Naive B cell (primary cell): ENCODE results near the gene TMEM52B. TPM values are rescaled to one million over a fixed set of nuclear protein-coding genes. Genes with fewer than 3 reads are reported as not detected.
"Not testable (repeated sequence)": the region's sequence is repeated elsewhere in the genome, so short reads cannot be mapped to it uniquely, and the experiment has no call there.

Experiments used
- ATAC-seq, 2 donors: fragments of 150-1000 bp; cut with Tn5 transposase; 2 replicates each; pipeline ENCODE4 v1.10.0; 2021; ENCODE audit warnings: low read depth in 2 of 2, mild to moderate bottlenecking in 2 of 2, moderate library complexity in 2 of 2
- DNase-seq: peaks from one replicate; pipeline ENCODE4 v3.0.0; 2022
- H3K27ac Mint-ChIP-seq, 6 donors: one replicate each; pipeline ENCODE4 v1.8.0; 2020 to 2022; ENCODE audit warnings: mild to moderate bottlenecking in 6 of 6, mixed read lengths in 6 of 6, moderate library complexity in 5 of 6, inconsistent platforms in 2 of 6
- H3K27me3 Mint-ChIP-seq, 3 donors: one replicate each; pipeline ENCODE4 v1.8.0; 2021 to 2022; ENCODE audit warnings: mixed read lengths in 3 of 3, mild to moderate bottlenecking in 1 of 3
- H3K36me3 Mint-ChIP-seq, 2 donors: one replicate each; pipeline ENCODE4 v1.8.0; 2020 to 2022; ENCODE audit warnings: mixed read lengths in 2 of 2, inconsistent platforms in 1 of 2, mild to moderate bottlenecking in 1 of 2
- H3K4me1 Mint-ChIP-seq, 3 donors: one replicate each; pipeline ENCODE4 v1.8.0; 2020 to 2022; ENCODE audit warnings: mixed read lengths in 3 of 3, inconsistent platforms in 1 of 3, mild to moderate bottlenecking in 1 of 3, moderate library complexity in 1 of 3
- H3K4me3 Mint-ChIP-seq, 8 donors: one replicate each; pipeline ENCODE4 v1.8.0; 2020 to 2022; ENCODE audit warnings: mild to moderate bottlenecking in 8 of 8, mixed read lengths in 8 of 8, moderate library complexity in 8 of 8, inconsistent platforms in 2 of 8
- H3K9me3 Mint-ChIP-seq, 7 donors: one replicate each; pipeline ENCODE4 v1.8.0; 2020 to 2022; ENCODE audit warnings: mixed read lengths in 7 of 7, mild to moderate bottlenecking in 5 of 7, inconsistent platforms in 2 of 7, moderate library complexity in 1 of 7
- polyA plus RNA-seq, 6 donors: library from polyadenylated mRNA; unstranded; fragments of 300-500 nt; fragmentation: Illumina TruSeq; gene quantifications; one replicate each; pipeline ENCODE4 v1.2.3, GENCODE V29; 2021; ENCODE audit warnings: low read depth in 6 of 6

TMEM52B gene
- polyA plus RNA-seq, 6 donors from 2014 or later, result not detected

DNA sequence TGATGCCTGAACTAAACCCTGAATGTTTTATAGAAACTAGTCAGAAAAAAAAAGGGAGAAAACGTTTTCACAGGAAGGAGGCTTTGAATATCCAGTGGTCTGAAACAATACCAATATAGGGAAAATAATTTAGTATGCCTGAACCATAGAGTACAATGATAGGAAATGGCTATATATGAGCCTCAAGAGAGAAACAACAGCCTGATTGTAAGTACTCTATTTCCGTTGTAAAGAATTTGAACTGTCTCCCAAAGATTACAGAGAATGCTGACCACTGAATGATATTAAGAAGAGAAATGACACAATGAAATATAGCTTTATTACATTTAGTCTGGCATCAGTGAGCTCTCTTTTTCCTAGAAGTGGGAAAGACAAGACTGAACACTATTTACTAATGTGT, 28.3 kb downstream of the TMEM52B start:
- Mint-ChIP-seq H3K4me3 (no peak overlapping the region), H3K27ac (no peak overlapping the region), H3K4me1 (peaks cover 5 to 13% (median 12%) of the 10 kb centered on the region in 3 donors), H3K27me3 (peaks cover 9 to 12% (median 10%) of the 10 kb centered on the region in 3 donors), H3K36me3 (no peaks in the 10 kb centered on the region), H3K9me3 (peaks cover 0 to 2% (median 0%) of the 10 kb centered on the region in 7 donors)
- DNase-seq (no peak), ATAC-seq (no peak)

DNA sequence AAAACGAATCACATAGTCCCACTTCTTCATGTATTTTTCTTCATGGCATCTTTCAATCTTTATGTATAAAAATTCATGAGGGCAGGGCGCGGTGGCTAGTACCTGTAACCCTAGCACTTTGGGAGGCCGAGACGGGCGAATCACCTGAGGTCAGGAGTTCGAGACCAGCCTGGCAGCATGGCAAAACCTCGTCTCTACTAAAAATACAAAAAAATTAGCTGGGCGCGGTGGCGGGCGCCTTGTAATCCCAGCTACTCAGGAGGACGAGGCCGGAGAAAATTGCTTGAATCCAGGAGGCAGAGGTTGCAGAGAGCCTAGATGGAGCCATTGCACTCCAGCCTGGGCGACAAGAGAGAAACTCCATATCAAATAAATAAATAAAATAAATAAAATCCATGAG, 31.4 kb downstream of the TMEM52B start:
- peaks cover 13 to 21% (median 13%) of the 10 kb centered on the region in 3 donors for H3K4me1 Mint-ChIP-seq
- ATAC-seq, result no peak
- no peak overlapping the region for H3K27ac Mint-ChIP-seq
- peaks cover 0 to 2% (median 0%) of the 10 kb centered on the region in 7 donors for H3K9me3 Mint-ChIP-seq
- no peak overlapping the region for H3K4me3 Mint-ChIP-seq
- no peak for DNase-seq
- H3K36me3 Mint-ChIP-seq, result no peaks in the 10 kb centered on the region
- peaks cover 8 to 26% (median 25%) of the 10 kb centered on the region in 3 donors for H3K27me3 Mint-ChIP-seq

DNA sequence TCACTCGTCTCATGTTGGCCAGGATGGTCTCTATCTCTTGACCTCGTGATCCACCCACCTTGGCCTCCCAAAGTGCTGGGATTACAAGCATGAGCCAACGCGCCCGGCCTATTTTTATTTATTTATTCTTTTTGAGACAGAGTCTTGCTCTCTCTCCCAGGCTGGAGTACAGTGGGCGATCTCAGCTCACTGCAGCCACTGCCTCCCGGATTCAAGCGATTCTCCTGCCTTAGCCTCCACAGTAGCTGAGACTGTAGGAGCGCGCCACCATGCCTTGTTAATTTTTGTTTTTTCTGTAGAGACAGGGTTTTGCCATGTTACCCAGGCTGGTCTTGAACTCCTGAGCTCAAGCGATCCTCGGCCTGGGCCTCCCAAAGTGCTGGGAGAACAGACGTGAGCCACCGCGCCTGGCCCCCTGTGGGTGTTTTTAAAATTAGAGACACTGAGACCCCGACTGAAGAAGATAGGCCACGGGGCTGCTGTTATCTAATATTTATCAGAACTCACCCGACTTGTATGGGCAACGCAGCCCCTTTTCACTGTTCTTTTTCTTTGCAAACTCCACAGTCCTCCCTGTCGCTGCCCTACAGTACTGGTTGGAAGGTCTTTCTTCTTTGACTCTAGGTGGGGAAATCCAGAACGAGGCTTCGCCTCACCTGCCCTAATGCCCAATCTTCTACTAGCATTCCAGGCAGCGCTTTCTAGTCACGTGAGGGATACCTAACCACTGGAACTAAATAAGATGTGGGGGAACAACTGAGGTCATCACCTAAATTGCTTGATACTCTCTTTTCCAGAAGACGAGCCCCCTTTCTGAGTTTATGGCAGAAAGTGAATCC, 32.5 kb downstream of the TMEM52B start:
- no peak for ATAC-seq
- no peaks in the 10 kb centered on the region for H3K36me3 Mint-ChIP-seq
- H3K4me3 Mint-ChIP-seq, result peak overlapping the region in 6 of 8 donors; percentile 13 to 96 (median 40)

DNA sequence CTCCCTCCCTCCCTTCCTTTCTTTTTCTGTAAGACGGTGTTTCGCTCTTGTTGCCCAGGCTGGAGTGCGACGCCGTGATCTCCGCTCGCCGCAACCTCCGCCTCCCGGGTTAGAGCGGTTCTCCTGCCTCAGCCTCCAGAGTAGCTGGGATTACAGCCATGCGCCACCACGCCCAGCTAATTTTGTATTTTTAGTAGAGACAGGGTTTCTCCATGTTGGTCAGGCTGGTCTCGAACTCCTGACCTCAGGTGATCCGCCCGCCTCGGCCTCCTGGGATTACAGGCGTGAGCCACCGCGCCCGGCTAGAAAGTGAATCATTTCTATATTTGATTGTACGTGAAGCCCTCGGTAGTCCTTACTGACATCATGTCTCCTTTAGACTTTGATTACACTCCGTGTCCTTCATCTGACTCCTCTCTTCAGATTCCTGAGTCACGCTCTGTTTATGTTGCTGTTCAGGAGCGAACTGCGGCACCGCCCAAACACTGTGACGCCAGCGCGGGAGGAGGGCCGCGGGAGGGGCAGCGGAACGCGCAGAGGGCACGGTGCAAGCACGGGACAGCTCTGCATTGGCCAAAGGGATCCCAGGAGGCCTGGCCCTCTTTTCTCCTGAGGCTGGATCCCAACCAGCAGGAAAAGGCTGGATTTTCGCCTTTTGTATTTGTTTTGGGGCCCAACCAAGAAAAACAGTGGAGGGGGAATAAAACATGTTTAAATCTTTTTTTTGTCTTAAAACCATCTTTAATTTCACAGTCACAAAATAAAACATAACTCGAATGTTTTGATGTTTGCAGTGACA, 33.3 kb downstream of the TMEM52B start:
- H3K36me3 Mint-ChIP-seq, result no peaks in the 10 kb centered on the region
- peaks cover 15 to 27% (median 25%) of the 10 kb centered on the region in 3 donors for H3K27me3 Mint-ChIP-seq
- H3K4me1 Mint-ChIP-seq, result peaks cover 13 to 21% (median 13%) of the 10 kb centered on the region in 3 donors
- peaks cover 0 to 2% (median 0%) of the 10 kb centered on the region in 7 donors for H3K9me3 Mint-ChIP-seq
- peak overlapping the region; percentile 79 to 94 (median 91) for H3K27ac Mint-ChIP-seq
- peak; percentile 45 for DNase-seq
- peak; percentile 42 to 46 for ATAC-seq
- H3K4me3 Mint-ChIP-seq, result peak overlapping the region; percentile 91 to 96 (median 94)

More for the DNA sequence above, 32.5 kb downstream of the TMEM52B start:
- H3K4me1 Mint-ChIP-seq, result peaks cover 13 to 21% (median 13%) of the 10 kb centered on the region in 3 donors
- H3K27me3 Mint-ChIP-seq, result peaks cover 15 to 27% (median 25%) of the 10 kb centered on the region in 3 donors
- H3K27ac Mint-ChIP-seq, result peak overlapping the region in 2 of 6 donors; percentile 19 to 93
- peaks cover 0 to 2% (median 0%) of the 10 kb centered on the region in 7 donors for H3K9me3 Mint-ChIP-seq
- DNase-seq, result no peak

DNA sequence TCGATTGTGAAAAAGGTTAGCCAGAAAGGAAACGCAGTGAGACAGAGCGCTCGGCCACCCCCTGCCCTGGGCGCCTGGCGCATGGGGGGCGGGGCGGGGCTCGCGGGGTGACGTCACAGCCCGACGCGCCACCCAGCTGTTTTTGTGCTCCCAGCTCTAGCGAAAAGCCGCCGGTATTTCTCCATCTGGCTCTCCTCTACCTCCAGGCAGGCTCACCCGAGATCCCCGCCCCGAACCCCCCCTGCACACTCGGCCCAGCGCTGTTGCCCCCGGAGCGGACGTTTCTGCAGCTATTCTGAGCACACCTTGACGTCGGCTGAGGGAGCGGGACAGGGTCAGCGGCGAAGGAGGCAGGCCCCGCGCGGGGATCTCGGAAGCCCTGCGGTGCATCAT, 33.9 kb downstream of the TMEM52B start, which contains the start of gene GABARAPL1:
Gene GABARAPL1, plus strand, starts transcription at position 139 of the 393 bp plus-strand sequence. Its CDS starts 253 bp downstream, at position 392.
- H3K27me3 Mint-ChIP-seq, result peaks cover 15 to 27% (median 25%) of the 10 kb centered on the region in 3 donors
- H3K4me3 Mint-ChIP-seq, result peak within 1 kb of the TSS; percentile 91 to 96 (median 94)
- H3K36me3 Mint-ChIP-seq, result no peaks in the 10 kb centered on the region
- peak within 1 kb of the TSS; percentile 89 to 95 (median 94) for H3K27ac Mint-ChIP-seq
- peak; percentile 77 for DNase-seq
- peaks cover 0 to 2% (median 0%) of the 10 kb centered on the region in 7 donors for H3K9me3 Mint-ChIP-seq
- peaks cover 13 to 21% (median 13%) of the 10 kb centered on the region in 3 donors for H3K4me1 Mint-ChIP-seq
- ATAC-seq, result peak; percentile 83

DNA sequence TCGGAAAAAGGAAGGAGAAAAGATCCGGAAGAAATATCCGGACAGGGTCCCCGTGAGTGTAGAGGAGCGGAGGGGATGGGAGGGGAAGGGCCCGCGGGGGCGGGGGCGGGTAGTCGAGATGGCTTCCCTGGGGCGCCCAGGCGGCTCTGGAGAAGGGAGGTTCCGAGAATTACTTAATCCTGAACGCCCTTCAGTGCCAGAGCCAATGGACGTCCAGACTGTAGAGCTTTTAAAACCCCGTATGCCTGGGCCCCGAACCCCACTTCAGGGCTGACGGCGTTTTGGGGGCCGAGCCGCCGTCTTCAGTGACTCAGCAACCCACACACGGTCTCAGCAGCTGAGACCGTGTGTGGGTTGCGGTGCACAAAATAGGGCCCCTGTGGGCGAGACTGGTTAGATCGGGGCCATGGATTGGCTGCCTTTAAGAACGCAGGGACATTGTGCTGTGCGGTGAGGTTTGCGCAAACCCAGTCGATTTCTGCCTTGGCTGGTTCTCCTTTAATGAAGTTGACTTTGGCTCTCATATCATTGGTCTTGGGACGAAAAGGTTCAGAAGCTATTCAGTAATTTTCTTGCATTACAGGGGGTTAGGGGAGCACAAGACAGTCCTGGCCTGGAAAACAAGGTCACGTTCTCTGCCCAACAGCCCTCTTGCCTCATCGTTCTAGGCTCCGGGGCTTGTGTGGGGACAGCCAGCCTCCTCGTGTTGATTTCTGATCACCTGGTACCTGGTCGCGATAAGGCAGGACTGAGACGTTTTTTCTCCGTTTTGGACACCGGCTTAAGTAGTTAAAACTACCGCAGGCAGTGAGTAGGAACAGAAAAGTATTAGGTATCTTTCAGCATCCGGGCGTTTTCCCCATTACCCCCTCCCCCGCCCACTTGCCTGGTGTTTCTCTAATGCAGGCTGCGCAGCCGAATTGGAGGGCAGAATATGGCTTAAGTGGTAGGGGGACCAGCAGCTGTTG, 34.6 kb downstream of the TMEM52B start:
- peak; percentile 62 to 67 for ATAC-seq
- peaks cover 13 to 21% (median 13%) of the 10 kb centered on the region in 3 donors for H3K4me1 Mint-ChIP-seq
- no peaks in the 10 kb centered on the region for H3K36me3 Mint-ChIP-seq

DNA sequence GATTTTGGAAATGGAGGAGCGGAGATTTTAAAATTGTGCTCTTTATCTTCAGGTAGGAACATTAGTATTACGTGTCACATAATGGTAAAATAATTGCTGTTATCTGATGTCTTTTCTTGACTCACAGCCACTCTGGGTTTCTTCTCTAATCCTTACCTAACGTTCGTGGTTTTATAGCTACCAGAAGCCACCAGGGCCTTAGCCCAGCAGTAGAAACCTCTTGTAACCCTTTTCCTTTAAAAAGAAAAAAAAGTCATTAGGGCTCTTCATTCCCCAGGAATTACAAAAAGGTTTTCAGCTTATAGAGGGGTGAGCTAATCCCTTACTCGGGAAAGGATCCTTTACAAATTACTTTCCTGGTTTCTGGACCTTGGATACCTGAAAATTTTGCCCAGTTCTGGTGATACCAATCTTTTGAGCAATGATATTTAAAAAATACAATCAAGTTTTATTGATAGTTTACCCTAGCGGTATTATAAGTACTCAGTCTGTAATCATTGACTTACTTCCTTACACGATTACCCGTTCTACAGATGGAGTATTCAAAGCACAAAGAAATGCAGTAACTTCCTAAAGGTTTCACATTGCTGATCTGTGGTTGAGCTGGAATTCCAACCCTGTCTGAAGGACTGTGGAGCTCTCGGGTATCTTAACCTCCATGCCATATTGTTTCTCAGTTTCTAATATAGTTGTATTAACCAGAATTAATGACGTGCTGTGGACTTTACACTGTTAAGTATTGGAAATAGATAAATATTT, 35.5 kb downstream of the TMEM52B start:
- ATAC-seq, result no peak
- DNase-seq, result no peak
- Mint-ChIP-seq H3K4me3 (peak overlapping the region; percentile 91 to 96 (median 94)), H3K4me1 (peaks cover 13 to 21% (median 13%) of the 10 kb centered on the region in 3 donors), H3K27me3 (peaks cover 15 to 25% (median 22%) of the 10 kb centered on the region in 3 donors), H3K9me3 (peaks cover 0 to 2% (median 0%) of the 10 kb centered on the region in 7 donors), H3K27ac (peak overlapping the region in 1 of 6 donors; percentile 57), H3K36me3 (no peaks in the 10 kb centered on the region)

More for the DNA sequence above, 34.6 kb downstream of the TMEM52B start:
- peaks cover 0 to 2% (median 0%) of the 10 kb centered on the region in 7 donors for H3K9me3 Mint-ChIP-seq
- peak overlapping the region; percentile 77 to 95 (median 93) for H3K27ac Mint-ChIP-seq
- H3K4me3 Mint-ChIP-seq, result peak overlapping the region; percentile 91 to 96 (median 94)
- peak; percentile 51 for DNase-seq
- peaks cover 15 to 27% (median 25%) of the 10 kb centered on the region in 3 donors for H3K27me3 Mint-ChIP-seq

DNA sequence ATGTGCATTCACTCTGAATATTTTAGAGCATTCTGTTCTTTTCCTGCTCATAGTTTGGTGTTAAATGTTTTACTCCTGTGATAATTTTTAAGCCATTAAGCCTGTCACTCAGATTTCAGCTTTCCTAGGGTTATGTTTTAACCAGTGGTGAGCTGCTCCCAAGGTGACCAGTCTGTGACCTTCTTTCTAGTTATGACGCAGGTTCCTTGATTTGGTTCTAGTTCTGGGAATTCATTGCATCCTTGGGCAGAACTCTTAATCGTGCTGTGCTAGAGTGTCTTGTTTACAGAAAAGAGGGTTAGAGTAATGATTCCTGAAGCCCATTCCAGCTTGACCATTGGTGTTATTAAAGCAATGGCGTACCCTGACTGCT, 36.0 kb downstream of the TMEM52B start:
- Mint-ChIP-seq H3K9me3 (peaks cover 0 to 2% (median 0%) of the 10 kb centered on the region in 7 donors), H3K4me1 (peaks cover 13 to 21% (median 13%) of the 10 kb centered on the region in 3 donors), H3K36me3 (no peaks in the 10 kb centered on the region), H3K27me3 (peaks cover 15 to 25% (median 22%) of the 10 kb centered on the region in 3 donors), H3K27ac (no peak overlapping the region), H3K4me3 (peak overlapping the region in 6 of 8 donors; percentile 2 to 92 (median 48))
- no peak for ATAC-seq
- no peak for DNase-seq

DNA sequence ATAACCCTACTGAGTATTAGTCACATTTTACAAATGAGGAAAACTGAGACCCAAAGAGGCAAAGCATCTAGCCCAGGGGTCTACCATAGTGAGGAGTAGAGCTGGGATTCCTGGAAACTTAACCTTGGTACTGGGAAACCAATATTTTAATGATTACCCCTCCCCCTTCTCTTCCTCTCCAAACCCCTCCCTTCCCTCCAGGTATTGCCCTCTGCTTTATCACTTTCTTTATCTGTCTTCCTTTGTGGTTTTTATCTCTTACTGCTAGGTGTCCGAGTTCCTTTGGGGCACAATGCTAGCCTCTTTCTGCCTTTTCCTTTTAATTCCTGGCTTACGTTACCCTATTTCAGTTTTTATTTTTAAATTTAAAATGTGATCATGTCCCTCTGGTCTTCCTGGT, 36.6 kb downstream of the TMEM52B start:
- H3K4me1 Mint-ChIP-seq, result peaks cover 13 to 21% (median 13%) of the 10 kb centered on the region in 3 donors

DNA sequence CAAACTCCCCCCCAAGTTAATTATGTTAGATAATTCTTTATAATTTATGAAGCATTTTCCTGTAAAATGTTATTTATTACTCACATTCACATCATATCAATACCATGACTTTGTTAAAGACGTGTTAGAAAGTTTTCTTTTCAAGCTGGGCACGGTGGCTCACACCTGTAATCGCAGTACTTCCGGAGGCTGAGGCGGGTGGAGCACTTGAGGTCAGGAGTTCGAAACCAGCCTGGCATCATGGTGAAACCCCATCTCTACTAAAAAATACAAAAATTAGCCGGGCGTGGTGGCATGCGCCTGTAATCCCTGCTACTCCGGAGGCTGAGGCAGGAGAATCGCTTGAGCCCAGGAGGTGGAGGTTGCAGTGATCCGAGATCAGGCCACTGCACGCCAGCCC, 37.1 kb downstream of the TMEM52B start:
- H3K4me3 Mint-ChIP-seq, DNase-seq, H3K27ac Mint-ChIP-seq, H3K9me3 Mint-ChIP-seq, ATAC-seq, H3K36me3 Mint-ChIP-seq: not testable (repeated sequence)
- Mint-ChIP-seq H3K4me1 (peaks cover 13 to 21% (median 13%) of the 10 kb centered on the region in 3 donors), H3K27me3 (peaks cover 15 to 29% (median 22%) of the 10 kb centered on the region in 3 donors)

More for the DNA sequence above, 36.6 kb downstream of the TMEM52B start:
- Mint-ChIP-seq H3K4me3 (peak overlapping the region in 1 of 8 donors; percentile 91), H3K36me3 (no peaks in the 10 kb centered on the region), H3K9me3 (peaks cover 0 to 2% (median 0%) of the 10 kb centered on the region in 7 donors), H3K27ac (no peak overlapping the region), H3K27me3 (peaks cover 15 to 25% (median 22%) of the 10 kb centered on the region in 3 donors)
- ATAC-seq (no peak), DNase-seq (no peak)

DNA sequence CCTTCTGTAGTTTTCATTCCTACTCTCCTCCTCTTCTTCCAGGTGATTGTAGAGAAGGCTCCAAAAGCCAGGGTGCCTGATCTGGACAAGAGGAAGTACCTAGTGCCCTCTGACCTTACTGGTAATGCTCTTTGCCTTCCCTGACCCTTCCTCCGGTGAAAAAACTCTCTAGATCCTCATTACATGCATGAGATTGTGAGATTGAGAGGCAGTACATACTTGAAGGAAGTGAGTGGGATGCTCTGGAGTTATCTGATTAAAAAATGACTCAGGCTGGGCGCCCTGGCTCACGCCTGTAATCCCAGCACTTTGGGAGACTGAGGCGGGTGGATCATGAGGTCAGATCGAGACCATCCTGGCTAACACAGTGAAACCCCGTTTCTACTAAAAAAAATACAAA, 39.2 kb downstream of the TMEM52B start:
- H3K9me3 Mint-ChIP-seq, result no peaks in the 10 kb centered on the region
- H3K27me3 Mint-ChIP-seq, result peaks cover 22 to 27% (median 25%) of the 10 kb centered on the region in 3 donors
- peak overlapping the region in 1 of 6 donors; percentile 59 for H3K27ac Mint-ChIP-seq
- no peaks in the 10 kb centered on the region for H3K36me3 Mint-ChIP-seq
- ATAC-seq (no peak), DNase-seq (no peak)
- no peak overlapping the region for H3K4me3 Mint-ChIP-seq
- H3K4me1 Mint-ChIP-seq, result peaks cover 6 to 11% (median 8%) of the 10 kb centered on the region in 3 donors
